EL (cell line): ENCODE results near the gene OSBPL5.

Experiments used
- DNase-seq: peaks from one replicate; pipeline ENCODE4 v3.0.0-alpha.2; 2016

Gene OSBPL5

DNA sequence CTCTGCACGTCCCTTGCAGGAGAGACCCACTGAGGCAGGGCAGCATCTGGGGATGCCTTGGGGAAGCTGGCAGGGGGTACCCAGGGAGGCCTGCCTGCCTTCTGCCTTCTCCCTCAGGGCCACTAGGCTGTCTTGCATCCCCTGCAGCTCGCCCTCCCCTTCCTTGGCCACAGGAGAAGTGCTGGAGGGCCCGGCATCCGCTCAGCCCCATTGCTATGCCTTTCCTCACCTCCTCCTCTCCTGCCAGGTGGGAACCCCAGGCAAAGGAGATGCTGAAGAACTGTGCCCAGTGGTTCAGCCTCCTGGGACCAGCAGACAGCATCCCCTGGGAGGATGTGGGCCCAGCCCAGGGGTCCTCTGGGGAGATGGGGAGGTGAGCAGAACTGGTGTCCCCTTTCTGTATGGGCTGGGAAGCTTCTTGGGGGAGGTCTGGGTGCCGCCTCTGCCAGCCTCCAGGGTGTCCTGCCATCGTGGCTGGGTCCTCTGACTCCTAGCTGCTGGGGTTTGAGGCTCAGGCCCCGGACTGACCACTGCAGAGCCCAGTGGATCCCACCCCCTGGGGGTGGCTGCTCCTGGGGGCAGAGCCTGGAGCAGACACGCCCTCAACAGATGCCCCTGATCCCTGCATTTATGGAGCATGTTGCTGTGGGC, 32.9 kb upstream of the OSBPL5 start:
- no peak for DNase-seq

DNA sequence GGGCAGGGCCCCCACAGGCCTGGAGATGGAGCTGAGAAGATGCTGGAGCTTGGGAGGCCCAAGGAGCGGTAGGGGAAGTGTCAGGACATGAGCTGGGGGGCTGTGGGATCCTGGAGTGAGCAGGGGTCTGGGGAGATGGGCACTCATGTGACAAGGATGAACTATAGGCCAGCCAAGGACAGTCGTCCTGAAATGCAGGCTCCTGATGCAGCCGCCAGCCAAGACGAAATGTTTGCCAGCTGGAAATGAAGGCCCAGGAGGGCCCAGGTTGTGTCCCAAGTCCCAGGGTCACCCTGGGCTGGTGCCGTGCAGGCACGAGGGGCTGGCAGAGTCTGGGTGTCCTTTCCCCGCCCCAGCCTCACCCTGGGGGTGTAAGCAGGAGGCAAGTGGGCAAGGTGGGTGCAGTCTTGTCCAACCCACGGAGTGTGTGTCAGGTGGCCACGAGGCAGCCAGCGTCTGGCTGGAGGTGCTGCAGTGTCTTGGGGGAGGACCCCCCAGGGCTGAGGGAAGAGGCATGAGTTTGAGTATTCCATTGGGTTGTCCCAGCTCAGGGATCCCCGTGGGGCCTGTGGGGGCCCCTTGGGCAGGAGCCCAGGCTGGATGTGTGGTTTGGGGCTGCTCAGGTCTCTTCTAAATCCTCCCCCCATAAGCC, 32.1 kb upstream of the OSBPL5 start:
- DNase-seq, result no peak

DNA sequence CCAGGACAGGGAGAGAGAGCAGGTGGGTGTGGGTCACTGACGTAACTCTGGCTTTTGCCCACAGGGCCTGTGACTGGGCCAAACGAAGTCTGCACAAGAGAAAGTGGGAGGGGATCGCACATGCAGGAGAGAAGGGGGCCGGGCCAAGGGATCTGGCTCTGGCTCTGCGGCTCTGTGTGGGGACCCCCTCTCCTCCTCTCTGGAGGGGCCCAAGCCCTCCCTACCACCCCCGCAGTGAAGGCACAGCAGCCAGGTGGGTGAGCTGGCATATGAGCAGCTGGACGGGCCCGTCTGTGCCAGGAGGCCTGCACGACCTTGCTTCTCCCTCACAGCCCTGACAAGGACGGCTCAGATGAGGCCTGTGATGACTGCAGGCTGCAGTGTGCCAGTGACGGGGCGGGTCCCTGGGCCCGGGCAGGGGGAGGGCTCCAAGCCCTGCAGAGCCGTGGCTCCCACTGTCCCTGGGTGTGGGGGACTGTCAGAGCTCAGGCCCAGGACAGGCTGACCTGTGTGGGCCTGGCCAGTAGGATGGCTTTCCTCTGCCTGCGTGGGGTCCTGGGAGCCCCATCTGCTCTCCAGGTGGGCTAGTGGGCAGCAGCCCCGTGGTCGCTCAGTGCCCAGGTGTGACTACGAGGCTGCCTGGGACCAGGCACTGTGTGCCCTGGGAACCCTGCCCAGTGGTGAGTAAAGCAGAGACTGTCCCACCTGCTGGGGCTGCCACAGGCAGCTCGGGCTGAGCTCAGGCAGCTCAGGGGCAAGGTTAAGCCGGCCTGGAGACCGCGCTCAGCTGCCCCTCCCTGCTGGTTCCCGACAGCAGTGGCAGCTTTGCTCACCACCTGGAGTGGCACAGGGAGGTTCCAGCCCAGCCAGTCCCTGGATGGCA, 31.3 kb upstream of the OSBPL5 start:
- no peak for DNase-seq

DNA sequence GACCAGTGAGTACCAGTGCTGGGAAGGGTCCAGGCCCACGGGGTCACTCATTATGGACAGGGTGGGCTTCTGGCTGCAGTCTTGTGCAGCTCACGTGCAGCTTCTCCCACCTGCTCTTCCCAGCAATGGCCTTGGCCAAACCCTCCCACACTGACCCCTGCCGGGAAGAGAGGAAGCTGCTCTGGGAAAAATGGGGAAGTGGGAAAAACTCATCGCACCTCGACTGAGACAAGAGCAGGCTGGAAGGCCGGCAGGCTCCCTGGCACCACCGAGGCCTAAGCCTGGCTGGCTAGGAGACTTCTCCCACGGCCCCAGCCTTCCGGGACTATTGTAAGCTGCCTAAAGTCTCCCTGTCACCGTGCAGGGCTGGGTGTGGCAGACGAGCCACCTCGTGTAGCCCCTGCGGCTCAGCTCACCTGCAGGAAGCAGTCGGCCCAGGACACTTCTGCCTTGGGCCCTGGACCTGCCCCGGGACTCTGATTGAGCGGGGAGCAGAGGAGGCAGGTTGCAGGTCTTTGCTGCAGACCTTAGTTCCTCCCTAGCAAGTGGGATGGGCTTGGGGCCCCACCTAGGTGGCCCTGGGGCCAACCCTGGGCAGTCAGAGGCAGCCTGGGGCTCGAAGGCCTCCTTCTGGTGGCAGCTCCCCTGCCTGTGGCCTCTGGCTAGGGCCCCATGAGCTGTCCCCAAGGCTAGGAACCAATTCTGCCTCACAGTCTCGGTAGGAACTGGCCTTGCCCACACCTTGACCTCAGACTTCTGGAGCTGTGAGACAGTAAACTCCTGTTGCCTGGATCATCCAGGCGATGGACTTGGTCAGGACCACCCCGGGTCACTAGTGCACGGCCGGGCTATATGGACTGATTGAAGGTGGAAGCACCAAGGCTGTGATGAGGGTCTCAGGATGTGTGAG, 30.4 kb upstream of the OSBPL5 start:
- DNase-seq, result no peak

DNA sequence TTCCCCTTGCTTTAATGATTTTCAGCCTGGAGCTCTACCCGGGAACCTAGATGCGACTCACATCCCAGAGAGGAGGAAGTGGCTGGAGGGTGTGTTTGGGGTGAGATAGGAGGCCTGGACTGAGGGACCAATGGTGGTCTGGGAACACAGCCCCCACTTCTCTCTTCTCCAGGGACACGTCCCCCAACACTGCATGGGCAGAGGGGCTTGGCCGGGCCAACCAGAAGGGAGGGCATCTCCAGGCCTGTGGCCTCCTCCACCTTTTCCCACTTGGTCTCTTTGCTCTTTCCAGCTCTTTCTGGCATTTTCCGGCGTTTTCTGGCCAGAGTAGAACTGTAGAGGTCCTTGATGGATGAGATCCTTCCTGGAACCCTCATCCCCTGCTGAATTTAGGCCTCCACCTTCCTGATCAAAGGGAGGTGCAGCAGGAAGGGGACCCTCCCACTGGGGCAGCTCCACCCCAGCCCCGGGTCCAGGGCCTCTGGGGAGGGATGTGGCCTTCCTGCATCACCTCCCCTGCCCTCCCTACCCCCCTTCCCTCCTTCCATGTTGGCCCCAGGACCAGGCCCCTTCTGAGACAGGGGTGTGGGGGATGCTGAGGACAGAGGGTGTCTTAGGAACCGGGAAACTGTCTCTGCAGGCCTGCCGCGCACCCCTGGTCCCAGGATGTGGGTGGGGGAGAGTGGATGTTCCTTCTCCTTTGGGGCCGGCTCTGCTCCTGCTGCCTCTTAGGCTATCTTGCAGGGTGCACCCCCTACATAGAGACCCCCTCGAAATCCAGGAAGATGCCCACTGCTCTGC, 29.1 kb upstream of the OSBPL5 start:
- no peak for DNase-seq

DNA sequence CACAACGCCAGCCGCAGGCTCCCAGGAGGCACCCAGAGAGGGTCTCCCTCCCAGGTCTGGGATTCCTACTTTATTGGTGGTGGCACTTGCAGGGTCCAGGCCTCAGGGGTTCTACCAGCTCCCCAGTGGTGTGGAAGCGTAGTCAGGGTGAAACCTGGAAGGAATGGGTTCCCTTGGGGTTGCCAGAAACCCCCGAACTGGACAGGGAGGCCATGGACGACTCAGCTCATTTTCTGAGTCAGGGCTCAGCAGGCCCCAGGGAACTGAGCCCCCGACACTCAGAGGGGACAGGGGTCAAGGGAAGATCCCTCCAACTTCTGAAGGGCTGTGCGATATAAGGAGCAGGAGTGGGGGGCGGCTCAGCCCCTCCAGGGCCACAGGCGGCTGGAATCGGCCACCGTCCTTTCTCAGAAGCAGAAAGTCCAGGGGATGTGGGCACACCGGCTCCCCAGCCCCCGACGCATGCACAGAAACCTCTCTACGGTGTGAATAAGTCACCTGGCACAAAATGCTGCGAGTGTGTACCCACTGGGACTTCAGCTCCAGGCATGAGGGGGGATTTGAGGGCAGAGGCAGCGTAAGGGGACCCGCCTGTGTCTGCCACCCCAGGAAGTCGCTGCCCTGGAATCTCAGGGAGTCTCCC, 28.4 kb upstream of the OSBPL5 start:
- DNase-seq, result no peak

DNA sequence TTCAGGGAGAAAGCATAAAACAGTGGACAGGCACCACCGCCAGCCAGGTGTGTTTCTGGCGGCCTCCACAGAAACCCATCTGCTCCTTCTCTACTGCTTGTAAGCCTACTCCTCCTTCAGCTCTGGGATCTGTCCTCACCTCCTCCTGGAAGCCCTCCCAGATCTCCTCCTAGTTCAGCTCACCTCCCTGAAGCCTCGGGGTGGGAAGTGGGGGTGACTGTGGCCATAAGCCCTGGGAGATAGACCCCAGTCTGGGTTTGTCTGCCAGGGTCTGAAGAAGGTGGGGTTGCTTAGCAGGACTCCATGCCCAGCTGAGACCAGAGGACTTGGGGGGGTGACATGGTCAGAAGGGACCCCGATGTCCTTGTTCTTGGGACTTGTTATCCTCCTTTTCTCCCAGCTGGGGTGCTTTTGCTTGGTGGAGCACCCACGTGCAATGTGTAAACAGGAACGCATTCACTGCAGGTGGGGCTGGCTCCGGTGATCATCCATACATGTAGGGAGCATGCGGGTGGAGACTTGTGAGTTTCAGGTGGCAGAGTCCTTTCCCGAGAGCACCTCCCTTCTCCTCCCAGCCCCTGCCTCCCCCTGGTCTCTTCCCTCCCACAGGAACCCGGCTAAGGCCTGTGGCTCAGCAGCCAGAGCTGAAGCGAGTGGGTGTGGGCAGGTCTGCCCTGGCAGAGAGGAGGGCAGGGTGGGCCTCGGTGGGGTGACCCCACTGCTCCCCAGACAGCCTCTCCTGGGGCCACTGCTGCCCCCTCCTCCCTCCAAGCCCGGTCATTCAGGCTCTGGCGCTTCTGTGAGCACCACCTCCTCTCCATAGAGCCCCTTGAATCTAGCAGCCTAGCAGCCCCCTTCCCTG, 27.6 kb upstream of the OSBPL5 start:
- no peak for DNase-seq

DNA sequence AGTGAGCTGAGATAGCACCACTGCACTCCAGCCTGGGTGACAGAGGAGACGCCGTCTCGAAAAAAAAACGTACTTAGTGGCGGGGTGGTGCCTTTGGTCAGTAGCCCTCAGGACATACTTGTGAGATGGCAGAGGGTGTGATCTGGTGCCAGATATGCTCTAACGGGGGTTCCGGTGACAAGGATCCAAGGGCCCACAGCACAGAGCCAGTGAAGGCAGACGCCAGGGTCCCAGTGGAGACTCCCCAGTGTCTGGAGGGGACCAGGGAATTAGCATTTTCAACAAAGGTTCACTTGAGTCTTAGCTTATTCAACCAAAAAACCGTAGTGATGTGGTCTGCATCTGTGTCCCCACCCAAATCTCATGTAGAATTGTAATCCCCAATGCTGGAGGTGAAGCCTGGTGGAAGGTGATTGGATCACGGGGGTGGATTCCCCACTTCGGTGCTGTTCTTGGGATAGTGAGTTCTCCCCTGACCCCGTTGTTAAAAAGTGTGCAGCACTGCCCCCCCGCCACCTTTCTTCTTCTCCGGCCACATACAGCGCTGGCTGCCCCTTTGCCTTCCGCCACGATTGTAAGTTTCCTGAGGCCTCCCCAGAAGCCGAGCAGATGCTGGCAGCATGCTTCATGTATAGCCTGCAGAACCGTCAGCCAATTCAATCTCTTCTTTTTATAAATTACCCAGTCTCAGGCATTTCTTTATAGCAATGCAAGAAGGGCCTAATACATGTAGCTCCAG, 26.6 kb upstream of the OSBPL5 start:
- no peak for DNase-seq

DNA sequence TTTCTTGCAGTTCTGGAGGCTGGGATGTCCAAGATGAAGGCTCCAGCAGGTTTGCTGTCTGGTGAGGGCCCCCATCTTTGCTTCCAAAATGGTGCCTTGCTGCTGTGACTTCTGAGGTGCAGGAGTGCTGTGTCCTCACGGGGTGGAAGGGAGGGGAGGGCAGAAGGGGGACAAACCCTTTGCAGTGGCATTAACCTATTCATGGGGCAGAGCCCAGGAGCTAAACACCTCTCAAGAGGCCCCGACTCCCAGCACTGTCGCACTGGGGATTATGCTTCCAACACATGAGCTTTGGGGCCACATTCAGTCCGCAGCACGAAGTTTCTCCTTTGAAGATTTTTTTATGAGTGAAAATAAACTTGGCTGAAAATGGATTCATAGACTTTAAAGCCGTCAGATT, 25.5 kb upstream of the OSBPL5 start:
- DNase-seq, result no peak

DNA sequence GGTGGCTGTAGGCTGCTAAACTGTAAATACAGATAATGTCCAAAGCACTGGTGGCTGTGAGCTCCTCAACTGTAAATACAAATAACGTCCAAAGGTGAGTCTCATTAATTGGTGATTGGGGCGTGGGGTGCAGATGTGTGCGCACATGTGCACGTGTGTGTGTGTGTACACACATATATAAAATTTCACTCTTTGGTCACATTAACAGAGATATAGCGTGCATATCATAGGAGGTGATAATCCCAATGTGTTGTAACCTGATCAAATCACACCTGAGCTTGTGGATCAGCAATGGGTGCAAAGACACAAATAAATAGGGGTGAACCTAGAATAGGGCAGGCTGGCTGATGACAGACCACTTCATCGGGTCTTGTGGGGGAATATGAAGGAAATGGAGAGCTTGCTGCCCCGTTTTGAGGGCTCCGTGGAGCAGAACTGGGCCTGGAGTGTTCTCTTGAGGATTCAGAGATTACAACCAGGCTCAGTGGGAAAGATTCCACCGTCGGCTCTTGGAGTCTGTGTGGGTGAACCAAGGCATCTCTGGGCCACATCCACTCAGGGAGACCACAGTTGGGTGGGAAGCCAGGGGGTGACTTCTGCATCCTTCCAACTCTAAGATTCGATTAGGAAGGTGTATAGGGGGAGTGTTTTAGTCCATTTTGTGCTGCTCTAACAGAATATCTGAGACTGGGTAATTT, 24.9 kb upstream of the OSBPL5 start:
- DNase-seq, result no peak

DNA sequence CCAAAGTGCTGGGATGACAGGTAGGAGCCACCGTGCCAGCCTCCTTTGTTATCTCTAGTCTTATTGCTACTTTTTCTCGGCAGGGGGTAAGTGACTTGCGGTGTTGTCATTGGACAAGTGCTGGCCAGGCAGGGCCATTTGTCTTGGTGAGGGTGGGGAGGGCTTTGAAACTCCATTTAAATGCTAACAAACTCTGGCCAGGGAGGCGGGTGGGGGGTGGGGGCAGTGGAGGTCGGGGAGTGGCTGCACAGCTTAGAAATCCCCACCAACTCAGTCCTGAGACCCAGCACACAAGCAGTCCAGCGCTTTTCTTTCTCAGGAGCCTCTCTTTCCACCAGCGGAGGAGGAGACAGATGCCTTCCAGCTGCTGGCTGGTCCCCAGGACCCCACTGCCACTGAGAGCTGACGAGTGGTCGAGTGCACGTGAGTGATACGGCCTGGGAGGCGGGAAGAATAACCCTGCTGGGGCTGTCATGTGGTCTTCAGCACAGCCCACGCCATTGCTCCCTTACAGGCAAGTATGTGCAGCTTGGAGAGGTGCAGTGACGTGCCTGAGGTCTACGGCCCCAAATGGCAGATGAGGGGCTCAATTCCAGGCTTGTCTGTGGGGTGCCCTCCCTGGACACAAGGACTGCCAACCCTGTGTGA, 24.2 kb upstream of the OSBPL5 start:
- no peak for DNase-seq

DNA sequence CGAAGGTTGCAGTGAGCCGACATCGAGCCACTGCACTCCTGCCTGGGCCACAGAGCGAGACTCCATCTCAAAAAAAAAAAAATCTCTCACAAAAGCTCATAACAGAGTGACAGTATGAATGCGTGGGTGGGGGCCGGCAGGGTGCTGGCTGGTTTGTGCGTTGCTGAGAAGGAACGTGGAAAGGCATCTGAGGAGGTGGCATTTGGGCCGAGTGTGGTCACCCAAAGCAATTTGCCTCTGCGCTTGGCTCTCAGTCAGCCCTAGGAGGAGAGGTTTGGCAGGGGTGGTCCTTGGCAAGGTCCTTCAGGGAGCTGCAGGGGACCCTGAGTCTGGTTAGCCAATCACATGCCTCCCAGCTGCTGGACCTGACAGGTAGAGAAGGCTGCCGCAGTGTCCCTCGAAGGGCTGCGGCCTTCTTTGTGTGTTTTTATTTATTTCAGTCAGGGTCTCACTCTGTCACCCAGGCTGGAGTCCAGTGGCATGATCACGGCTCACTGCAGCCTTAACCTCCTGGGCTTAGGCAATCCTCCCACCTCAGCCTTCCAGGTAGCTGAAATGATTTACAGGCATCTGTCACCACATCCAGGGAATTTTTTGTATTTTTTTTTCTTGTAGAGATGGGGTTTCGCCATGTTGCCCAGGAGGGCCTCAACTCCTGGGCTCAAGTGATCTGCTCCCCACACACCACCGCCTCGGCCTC, 23.5 kb upstream of the OSBPL5 start:
- no peak for DNase-seq

DNA sequence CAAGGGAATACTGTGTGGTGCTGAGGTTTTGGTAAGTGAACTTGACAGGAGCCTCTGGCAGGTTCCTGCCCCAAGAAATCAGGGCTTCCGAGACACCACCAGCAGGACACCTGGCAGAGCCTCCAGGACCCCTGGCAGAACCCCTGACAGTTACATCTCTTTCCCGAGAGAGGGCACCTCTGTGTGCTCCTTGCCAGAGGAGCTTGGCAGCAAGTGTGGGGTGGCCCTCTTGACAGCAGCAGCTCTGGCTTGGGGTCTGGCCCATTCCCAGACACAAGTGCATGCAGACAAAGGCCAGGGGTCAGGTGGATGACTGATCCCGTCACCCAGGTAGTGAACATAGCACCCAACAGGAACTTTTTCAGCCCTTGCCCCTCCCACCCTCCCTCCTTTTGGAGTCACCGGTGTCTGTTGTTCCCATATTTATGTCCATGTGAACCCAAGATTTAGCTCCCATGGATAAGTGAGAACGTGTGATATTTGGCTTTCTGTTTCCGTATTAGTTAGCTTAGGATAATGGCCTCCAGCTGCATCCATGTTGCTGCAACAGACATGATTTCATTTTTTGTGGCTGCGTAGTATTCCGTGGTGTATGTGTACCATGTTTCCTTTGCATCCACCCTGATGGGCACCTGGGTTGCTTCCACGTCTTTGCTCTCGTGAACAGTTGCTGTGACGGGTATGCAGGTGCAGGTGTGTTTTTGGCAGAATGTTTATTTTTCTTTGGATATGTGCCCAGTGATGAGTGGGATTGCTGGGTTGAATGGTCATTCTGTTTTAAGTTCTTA, 21.2 kb upstream of the OSBPL5 start:
- DNase-seq, result no peak

DNA sequence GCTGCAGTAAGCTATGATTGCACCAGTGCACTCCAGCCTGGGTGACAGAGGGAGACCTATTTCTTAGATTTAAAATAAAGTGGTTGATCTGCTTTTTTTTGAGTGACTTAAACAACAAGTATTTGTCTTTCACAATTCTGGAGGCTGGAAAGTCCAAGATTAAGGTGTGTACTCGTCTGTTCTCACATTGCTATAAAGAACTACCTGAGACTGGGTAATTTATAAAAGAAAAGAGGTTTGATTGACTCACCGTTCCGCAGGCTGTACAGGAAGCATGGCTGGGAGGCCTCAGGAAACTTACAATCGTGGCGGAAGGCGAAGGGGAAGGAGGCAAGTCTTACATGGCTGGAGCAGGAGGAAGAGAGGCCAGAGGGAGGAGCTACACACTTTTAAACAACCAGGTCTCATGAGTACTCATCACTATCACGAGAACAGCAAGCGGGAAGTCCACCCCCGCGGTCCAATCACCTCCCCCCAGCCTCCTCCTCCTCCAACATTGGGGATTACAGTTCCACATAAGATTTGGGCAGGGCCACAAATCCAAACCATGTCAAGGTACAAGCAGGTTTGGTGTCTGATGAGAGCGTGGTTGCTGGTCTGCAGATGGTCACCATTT, 19.7 kb upstream of the OSBPL5 start:
- DNase-seq, result no peak

DNA sequence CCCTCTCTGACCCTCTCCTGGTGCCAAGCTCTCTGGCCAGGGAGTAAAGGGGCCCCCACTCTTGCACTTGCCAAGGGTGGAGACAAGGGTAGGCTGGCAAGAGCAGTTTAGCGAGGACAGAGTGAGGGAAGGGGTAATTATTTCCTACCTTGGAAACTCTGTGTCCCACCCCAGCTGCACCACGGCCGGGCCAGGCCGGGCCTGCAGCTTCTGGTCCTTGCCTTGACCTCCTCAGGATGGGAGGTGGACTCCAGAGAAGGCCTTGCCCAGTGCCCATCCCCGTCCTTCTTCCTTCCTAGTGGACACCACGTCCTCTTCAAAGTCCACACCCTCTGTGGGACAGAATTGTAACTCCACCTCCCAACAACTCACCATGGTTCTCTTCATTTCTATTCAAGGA, 18.4 kb upstream of the OSBPL5 start:
- DNase-seq, result no peak

DNA sequence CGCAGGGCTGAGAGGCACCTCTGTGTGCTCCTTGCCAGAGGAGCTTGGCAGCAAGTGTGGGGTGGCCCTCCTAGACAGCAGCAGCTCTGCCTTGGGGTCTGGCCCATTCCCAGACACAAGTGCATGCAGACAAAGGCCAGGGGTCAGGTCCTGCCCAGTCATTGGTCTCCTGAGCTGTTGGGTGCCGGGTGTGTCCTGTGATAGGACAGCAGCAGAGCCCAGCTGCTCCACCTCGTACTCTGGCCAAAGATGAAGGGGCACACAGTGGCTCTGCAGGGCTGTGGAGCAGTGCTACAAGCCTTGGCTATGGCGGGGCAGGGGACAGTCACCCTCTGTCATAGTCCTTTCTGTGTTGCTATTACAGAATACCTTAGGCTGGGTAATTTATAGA, 17.3 kb upstream of the OSBPL5 start:
- no peak for DNase-seq
